GM19438 (cell line): ENCODE measurements around the gene GP1BA.

Experiments used
- ATAC-seq: cut with Tn5 transposase; IDR thresholded peaks from one replicate; pipeline ENCODE4 v1.9.1; 2021; ENCODE audit warnings: low read depth; ENCODE audit not compliant: unreplicated experiment

GP1BA gene

DNA sequence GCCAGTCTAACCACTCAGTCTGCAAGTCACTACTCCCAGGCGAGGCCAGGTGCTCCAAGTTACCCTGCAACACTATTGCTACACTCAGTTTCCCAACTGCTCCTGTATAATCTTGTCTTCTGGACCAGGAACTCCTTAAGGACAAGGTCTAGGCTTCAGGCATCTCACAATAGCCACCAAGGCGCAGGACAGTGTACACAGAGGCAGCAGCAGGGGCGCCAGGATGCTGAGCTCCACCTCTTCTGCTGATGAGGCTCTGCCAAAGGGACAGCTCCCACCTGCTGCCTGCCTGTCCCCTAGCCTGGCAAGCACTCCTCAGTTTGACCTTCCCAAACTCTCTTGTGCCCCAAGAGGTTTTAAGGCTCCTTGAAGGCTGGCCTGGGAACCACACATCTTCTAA lies 4.4 kb downstream of the GP1BA start:
- no peak for ATAC-seq

DNA sequence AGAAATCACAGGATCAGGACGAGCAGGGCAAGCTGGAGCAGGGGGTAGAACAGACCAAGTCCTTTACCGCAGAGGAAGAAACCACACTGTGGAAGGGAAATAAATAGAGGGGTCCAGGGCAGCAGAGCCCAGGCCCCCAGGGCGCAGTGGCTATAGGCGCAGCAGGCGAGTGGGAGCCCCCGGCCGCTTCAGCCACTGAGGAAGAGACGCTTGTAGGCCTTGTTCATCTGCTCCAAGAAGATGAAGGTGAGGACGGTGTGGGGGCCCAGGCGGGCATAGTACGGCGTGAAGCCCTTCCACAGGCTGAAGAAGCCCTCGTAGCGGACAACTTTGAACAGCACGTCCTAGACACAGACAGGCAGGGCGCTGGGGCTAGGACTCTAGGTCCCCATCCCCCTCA lies 5.5 kb downstream of the GP1BA start:
- ATAC-seq, result no peak

DNA sequence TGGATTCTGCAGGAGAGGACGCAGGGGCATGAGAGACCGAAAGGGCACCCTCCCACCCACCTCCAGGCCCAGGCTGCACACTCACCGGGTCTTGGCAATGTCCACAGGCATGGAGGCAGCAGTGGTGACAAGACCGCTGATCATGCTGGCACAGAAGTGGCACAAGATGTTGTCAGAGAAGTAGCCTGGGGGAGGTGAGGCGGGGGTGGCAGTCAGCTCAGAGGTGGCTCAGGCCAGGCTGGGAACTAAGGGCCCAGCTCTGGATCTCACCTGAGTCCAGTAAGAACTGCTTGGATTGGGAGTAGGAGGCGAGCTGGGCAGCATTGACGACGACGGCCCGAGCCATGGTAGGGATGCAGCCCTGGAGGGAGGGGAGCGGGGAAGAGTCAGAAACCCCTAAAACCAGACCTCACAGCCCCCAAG lies 6.0 kb downstream of the GP1BA start:
- no peak for ATAC-seq

DNA sequence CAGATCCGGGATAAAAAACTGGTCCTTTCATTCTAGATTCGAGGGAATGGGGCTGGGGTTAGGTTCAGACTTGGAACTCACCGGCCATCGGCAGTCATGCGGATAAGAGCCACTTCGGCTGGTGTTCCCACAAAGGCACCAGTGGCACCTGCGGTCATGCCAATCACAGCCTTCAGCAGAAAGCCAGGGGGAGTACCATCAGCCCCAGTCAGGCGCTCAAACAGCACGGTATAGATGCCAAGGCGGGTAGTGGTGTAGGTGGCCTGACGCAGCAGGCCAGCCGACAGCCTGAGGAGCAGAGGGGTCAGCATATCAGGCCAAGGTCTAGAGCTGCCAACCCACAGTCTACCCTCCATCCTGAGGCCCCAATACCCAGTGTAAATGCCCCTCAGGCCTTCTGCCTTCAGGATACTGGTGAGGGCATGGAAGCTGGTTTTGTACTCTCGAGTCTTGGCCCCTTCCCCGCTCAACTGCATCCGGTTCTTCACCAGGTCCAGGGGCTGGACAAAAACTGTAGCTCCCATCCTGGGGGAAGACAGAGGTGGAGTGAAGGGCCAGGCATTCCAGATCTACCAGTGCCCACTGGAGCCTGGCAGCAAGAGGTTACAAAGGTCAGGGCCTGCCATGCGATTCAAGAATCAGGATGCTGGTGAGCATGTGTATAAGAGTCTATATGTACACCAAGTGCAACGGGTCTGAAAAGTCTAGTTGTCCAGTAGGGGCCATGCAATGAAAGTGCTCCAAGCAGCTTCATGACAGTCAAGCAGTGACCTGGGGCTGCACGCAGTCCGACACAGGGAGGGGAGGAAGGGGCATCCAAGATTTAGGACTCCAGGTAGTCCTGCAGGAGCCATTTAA lies 6.8 kb downstream of the GP1BA start:
- no peak for ATAC-seq

DNA sequence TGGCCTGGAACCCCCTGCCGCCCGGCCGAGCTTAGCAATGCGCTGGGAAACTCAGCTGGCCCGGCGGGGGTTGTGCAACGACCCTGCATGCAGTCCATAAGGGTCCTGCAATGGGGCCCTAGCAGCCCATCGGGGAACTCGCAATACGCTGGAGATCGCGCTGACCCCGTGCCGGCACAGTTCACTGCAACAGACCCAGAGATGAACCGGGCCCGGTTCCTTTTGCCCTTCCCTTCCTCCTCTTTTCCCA lies 7.4 kb downstream of the GP1BA start:
- ATAC-seq, result no peak

DNA sequence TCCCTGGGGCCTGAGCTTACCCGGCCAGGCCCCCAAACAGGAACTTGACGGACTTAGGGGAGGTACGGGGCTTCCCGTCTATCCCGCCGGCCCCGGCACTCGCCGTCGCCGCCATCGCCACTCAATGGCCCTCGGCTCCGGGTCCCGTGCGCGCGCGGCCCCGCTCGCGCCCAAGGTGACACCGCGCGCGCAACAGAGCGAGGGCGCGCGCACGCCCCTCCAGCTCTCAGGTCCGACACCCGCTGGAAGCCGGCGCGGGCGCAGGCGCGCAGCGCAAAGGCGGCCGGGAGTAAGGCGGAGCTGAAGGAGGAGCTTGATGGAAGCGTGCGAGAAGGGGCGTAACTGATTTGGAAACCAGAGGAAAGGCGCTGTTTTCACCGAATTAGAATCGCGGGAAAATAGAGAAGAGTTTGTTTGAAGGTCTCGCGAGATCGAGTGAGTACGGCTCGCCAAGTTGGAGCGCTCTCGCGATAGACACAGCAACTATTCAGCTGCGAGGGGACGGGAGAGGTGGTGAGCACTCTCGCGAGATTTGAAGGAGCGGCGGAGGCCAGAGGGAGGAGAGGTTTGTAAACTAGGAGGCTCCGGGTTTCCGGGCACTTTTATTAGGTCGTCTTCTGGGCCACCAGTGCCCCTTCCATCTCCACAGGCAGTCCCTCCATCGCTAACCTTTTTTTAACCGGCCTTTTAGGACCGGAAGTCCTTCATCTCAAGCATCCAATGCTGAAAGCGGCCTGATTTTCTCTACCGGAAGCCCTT lies 7.9 kb downstream of the GP1BA start, which contains the start of the genes RNF167 and SLC25A11:
TSS of gene RNF167 (plus strand) at position 473 of the 759 bp plus-strand sequence. CDS start 642 bp downstream, outside the sequence.
TSS of gene SLC25A11 (minus strand) at position 251 of the 759 bp plus-strand sequence. CDS start at position 115, 136 bp downstream.
- ATAC-seq, result peak; percentile 67

DNA sequence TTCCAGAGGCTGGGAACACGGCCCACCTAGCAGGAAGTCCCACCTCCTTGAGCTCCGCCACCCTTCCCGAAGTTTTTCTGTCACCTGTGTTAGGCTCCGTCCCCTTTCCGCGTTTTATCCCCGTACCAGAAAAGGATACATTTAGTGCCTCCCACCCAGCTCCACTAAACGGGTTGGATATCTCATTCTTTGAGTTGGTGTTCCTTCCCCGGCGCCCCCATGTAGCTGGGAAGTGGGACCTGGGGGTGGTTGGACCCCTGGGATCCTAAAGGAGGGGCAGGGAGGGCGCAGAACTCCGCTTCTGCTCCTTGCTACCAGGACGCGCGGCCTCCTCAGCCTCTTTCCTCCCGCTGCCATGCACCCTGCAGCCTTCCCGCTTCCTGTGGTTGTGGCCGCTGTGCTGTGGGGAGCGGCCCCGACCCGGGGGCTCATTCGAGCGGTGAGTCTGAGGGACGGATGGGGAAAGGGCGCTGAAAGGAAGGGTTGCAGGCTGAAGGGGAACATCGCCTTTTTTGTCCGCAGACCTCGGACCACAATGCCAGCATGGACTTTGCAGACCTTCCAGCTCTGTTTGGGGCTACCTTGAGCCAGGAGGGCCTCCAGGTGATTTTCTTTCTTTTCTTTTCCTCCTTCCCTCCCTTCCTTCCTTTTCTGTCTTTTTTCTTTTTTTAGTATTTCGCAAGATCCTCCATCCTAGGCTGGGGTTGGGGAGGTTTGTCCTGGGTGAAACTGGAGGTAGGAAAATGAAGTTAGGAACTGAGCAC lies 8.7 kb downstream of the GP1BA start:
- ATAC-seq, result no peak

DNA sequence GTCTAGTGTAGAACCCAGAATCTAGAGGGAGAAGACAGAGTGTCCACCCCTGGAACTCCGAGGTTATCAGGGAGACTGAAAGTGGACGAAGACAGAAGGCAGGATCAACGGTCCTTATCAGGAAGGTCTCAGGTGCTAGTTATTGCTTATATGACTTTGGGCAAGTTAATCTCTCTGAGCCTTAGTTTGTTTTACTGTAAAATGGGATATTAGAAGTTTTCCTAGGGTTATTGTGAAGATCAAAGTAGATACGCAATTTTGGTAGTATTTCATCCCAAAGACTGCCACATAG lies 9.2 kb downstream of the GP1BA start:
- no peak for ATAC-seq

DNA sequence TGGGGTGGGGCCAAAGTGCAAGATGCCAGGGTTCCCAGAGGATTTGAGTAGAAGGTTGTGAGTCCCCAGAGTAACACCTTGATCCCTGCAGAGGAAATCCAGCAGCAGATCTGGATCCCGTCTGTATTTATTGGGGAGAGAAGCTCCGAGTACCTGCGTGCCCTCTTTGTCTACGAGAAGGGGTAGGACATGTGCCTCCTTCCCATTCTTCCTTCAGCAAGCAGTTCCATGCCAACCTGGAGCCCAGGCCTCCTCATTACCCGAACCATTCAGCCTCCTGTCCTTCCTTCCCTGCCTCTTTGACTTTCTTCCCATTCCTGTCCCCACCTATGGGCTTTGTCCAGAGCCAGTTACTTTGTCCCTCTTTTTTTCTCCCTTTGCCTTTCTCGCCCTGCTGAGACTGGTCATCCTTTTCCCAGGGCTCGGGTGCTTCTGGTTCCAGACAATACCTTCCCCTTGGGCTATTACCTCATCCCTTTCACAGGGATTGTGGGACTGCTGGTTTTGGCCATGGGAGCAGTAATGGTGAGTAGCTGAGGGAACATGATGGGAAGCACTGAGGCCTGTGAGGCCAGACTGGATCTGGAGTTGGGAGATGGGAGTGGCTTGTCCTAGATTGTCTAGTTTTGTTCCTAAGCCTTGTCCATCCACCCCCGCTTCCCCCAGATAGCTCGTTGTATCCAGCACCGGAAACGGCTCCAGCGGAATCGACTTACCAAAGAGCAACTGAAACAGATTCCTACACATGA lies 10.9 kb downstream of the GP1BA start:
- no peak for ATAC-seq

DNA sequence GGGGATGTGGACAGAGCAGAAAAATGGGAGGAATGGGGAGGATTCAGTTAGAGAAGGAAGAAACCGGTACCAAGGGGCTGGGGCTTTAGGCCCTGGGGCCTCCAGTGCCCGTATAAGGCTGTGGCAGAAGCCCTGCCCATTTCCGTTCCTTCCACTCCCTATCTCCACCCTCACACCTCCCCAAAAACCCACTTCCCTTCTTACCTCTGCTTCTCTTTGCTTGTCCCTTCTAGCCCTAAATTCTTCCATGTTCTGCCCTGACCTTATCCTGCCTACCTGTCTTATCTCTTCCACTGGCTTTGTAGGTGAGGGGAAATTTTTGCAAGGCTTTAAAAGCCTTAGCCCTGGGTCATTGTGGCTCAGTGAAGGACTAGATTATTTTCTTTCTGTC lies 12.1 kb downstream of the GP1BA start:
- no peak for ATAC-seq

DNA sequence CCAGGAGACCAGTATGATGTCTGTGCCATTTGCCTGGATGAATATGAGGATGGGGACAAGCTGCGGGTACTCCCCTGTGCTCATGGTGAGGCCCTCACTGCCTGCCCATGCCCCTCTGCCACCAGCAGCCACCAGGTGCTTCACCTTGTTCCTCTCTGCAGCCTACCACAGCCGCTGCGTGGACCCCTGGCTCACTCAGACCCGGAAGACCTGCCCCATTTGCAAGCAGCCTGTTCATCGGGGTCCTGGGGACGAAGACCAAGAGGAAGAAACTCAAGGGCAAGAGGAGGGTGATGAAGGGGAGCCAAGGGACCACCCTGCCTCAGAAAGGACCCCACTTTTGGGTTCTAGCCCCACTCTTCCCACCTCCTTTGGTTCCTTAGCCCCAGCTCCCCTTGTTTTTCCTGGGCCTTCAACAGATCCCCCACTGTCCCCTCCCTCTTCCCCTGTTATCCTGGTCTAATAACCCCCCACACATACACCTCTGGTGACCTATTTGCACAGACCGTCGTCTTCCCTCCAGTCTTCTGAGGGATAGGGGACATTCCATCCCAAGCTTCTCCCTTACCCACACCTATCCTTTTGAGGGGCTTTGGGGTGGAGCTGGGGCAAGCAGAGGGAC lies 12.6 kb downstream of the GP1BA start:
- no peak for ATAC-seq

DNA sequence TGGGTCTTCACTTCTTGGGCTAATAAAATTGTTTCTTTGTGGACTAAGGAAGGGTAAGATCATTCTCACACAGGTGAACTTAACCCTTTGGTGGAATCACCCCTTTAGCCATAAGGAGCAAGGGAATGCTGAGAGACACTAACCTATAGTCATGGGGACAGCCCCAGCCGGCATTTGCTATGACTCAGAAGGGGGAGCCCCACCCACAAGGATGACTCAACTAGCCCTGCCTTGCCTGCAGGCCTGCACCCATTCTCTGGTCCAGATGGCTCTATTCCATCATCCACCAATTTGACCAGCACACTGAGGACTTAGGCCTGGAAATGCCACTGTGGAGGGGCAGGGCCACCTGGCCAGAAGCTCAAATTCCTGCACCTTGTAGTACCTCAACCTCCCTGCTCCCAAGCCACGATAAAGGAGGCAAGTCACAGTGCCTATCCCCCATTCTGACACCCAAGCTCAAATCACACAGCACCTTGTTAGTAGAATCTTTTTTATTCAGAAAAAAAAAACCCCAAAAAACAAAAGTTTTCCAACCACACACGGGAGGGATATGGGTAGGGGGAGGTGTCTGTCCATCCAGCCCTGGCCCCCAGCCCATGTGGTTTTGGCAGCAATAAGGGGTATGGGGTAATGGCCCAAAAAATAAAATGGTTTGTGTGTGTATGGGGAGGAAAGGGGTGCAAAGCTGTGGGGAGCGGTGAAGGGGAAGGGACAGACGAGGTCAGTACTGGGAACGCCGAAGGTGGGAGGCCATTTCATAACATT lies 13.3 kb downstream of the GP1BA start:
- no peak for ATAC-seq

DNA sequence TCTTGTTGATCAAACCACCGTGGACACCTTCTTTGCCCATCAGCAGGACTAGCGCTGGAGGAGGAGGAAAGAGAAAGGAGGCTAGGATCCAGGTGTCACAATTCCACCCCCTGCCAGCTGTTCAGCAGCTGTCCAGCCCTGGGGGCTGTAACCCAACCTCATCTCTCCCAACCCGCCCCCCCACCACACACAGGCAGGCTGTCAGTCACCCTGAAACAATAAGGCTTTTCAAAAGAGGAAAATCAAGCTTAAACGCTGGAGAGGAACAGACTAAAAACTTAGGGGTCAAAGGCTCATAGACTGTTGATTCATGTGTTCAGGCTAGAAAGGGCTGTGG lies 13.8 kb downstream of the GP1BA start:
- ATAC-seq, result no peak

DNA sequence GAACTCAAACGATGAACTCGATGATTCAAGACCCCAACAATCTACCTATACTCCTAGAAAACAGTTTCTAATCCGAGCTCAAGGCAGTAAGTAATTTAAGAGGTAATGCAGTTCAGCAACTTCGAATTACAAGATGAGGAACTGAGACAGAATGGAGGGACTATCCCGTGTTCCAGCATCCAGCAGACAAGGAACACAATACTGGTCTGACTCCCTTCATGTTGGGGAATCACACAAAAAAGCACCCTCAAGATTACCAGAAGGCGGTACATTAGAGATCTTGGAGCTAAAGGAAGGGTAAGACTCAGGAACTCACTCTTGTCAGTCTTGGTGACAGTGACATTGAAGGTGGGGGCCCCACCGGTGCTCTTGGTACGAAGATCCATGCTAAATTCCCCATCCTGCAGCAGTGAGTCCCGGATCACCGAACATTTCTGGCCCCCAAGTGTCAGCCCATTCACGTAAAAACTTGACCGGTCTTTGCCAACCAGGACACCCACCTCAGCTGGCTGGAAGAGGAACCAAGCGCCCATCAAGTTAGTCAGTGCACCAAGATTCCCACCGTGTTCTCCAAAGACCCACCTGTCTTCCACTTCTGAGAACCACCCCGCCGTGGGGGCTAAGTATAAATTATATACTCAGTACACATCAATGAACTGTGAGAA lies 14.4 kb downstream of the GP1BA start:
- ATAC-seq, result no peak

DNA sequence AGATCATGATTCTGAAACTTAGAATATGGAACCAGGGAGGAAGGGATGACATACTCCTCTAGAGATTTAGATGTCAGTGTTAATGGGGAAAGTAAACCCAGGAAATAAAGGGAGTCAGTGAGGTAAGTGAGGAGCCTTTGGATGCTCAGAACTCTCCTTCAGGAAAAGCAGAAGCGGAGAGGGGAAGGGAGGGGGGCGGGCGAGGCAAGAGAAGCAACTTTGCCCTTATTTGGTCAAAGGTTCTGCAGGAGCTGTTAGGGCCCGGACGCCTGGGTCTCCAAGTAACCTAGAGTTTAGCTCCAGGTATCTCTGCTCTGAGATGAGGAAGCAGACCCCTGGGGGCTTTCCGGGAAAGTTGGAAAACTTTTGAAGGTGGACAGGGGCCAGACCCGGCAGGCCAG lies 14.9 kb downstream of the GP1BA start:
- ATAC-seq, result no peak

DNA sequence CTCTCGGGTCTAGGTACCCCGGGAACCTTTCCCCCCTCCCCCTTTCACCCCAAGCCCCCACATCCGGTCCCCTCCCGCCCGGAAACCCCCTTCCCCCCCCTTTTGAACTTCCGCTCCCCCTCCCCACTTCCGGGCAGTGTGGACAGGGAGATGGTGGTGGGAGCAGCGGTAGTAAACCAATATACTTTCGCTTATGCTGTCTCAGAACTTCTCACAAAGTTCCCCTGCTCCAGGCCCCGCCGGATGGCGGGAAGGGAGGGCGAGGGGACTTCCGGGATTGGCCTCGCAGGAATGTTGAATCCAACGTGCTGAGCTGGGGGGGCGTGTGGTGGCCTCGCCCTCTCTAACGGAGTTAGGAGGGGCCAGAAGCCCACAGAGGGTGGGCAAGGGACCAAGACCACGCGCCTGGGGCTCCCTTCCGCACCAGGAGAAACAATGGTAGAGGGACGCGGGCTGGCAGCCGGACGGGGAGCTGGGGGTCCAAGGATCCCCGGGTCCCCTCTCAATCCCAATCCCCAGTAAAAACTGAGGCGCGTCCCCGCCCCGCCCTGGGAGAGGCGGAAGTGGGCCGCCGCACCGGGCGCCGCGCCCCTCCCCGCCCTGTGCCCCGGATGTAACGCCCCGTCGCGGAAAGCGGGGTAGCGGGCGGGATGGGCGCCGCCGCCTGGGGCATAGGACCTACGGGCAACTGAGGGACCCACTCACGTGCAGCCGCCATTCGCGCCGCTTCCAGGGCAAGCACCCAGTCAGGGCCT lies 15.5 kb downstream of the GP1BA start:
- ATAC-seq, result no peak

DNA sequence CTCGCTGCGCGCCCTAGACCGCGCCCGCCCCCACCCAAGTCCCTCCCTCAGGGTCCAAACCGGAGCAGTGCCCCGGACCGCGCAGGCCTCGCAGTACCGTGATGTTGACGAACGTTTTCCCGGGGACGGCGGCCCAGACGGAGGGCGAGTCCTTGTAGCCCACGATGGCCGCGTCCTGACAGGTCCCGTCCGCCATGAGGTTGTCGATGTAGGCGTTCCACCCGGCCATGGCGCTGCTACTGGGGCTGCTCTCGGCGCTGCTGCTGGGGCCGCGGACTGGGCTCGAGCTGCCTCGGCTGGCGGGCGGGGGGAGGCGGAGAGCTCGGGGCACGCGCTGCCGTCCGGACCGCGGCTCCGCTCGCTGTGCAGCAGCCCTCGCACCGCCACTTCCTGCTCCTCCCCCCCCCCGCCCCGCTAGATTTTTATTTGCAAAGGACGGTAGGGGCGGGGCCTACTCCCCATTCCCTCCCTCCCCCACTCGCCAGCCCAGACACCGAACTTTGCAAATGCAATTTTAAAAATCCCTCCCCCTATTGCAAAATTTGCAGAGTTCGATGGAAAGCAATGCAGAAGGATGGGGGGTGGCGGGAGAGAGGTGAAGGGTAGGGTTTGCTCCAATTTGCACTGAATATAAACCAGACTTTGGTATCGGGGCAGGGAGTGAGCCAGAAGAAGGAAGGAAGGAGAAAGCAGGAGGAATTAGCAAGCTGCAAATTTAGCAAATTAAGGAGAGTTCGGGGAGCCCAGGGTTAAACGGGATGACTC lies 16.3 kb downstream of the GP1BA start, which contains the start of gene PFN1:
TSS of gene PFN1 (minus strand) at position 365 of the 765 bp plus-strand sequence. CDS start at position 229, 136 bp downstream.
- no peak for ATAC-seq

DNA sequence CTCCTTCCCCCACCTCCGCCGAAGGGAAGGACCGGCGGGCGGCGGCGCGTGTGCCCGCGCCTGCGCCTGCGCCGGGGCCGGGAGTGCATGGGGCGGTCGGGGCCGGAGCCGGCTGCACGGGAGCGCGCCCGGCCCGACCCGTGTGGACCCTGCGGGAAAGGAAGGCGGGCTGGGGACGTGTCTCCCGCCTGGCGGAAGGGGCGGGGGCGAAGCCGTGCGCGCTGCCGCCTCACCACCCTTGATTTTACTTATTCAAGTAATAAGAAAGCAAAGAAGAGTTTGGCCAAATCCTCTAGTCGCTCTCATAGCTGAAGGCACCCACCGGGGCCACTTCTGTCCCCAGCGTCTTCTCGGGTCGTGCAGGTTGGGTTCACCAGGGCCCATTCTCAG lies 16.8 kb downstream of the GP1BA start:
- ATAC-seq, result peak; percentile 35
